Measurements from ENCODE around the gene GFOD1.

GFOD1 gene

DNA sequence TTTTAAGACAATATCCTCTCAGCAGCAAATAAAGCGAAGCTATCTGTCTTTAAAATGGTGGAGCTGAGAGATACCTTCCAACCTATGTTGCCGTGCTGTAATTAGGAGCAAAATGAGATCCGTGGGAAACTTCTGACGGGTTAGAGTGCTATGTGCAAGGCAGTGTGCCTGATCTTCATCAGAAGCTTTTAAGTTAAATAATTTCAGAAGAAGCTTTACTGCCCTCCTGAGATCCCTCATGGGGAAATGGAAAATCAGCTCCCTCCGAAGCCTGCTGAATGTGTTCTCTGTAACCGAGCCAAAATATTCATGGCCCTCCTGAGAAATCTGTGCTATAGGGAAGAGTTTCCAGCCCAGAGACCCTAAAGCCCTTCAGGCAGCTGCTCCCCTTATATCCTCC lies 115.3 kb downstream of the GFOD1 start:
- no peak for DNase-seq

DNA sequence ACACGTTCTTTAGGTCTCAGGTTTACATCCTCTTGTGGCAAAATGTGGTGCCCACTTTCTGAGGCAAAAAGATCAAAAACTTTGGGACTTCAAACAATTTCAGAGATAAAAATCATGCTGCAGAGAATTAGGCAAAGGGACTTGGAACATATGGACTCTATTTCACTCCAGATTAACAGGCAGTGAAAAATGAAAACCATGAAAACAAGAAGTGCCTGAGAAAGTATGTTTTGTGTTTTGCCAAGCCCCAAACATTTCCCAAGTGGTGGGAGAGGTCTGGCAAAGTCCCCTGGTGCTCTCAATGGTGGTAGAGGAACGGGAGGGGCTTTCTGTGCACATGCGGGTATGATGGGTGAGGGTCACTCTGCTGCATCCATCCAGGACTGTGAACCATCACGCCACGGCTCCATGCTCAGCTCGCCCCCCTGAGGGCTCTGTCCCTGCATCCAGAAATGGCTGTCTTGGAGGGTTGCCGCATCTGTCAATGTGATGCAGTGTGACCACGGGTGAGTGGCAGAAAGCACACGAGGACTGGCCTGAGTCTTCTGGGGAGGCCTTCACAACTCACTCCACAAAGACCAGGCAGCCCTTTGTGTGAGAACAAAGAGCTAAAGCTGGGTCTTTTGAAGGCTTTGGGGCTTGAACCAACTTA lies 115.9 kb downstream of the GFOD1 start:
- DNase-seq: no peak

DNA sequence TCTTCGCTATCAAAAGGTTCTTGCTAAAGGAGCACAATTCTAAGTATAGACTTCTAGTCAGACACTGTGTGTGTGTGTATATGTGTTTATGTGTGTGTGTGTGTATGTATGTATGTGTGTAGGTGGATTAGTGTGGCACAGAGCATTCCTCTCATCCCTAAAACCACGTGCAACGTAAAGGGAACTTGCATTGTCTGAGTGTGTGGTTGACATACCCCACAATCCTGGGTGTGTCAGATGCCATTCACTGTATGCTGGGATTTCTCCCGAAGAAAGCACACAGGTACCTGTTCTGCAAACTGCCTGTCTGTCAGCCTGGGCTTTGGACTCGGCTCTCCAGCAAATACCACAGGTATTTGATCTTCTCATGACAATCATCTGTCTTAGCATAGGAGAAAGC lies 116.8 kb downstream of the GFOD1 start:
- no peak for DNase-seq

DNA sequence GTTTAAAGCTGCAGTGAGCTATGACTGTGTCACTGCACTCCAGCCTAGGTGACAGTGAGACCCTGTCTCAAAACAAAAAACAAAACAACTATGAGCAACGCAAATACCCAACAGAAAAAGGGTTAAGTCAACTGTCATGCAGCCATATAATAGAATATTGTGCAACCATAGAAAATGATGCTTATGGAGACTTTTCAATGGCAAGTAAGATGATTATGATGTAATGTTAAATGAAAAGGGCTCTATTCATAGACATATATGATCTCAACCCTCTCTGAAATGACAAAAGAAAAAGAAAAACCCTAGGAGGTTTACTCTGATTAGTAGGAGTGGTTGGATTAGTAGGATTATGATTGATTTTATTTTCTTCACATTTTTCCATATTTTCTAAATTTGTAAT lies 117.8 kb downstream of the GFOD1 start:
- no peak for DNase-seq

DNA sequence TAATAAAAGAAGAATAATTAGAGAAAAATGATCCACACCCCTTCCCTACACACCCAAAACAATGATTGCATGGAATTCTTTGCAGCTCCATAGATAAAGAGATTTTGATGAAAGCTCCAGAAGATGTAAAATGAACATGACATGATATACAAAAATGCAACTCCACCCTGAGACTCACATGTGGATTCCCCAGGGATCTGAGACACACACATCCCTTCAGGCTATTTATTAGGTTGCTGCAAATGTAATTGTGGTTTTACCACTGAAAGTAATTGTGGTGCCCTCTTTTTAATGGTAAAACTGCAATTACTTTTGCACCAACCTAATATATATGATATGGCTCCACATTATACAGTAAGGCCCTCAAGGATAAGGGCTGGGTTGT lies 118.7 kb downstream of the GFOD1 start:
- DNase-seq: no peak

DNA sequence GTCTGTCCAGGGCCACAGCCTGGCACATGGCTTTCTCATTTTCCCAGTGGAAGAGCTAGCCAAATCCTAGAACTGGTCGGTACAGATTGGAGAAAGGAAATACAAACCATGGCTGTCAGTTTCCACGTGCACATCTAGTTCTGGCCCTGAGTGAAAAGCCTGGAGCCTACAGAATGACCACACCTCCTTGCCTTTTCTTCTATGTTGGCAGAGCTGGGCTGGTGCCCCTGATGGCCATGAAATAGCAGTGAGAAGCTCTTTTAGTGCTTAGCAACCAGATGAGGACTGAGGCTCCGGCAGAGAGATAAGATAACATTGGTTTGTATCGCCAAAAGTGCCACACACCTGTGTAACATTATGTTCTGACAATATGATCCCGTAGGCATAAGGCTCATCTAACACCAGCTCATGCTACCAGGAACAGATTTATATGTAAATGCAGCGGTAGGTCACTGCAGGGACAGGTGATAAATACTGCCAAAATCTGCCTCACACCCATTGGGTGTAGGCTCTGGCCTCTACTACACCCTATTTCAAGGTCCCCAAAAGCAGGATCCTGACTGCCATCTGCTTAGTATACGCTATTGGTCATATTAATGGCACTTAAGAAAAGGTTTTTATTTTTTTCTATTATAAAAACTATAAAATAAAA lies 119.2 kb downstream of the GFOD1 start:
- no peak for DNase-seq

DNA sequence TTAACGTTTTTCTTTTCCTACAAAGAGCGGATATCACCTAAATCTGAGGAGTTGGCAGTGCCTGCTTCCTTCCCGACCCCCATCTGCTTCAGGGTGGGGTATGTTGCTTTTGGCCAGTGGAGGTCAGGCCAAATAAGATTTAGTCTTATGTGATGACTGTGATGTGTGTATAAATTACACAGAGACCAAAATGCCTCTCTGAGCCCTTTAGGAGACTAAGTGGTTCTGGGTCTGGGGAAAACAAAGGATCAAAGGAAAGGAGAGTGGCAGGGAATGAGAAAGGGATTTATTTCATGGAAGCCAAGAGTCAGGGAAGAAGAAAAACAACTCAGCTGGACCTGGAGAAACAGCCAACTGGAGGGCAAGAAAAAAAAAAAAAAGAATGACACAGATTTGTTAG lies 120.0 kb downstream of the GFOD1 start:
- no peak for DNase-seq

DNA sequence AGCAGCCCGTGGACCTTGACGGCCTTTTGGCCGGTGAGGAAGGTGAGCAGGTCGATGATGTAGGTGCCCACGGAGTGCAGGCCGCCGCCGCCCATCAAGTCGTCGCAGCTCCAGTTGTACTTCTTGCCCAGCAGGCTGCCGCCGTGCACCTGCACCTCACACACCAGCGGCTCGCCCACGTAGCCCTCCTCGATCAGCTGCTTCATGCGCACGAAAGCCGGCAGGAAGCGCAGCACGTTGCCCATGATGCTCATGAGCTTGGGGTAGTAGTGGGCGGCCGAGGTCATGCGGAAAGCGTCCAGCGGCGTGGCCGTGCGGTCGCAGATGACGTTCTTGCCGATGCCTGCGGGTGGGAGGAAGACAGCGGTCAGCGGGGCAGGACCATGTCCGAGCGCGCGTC lies 122.1 kb downstream of the GFOD1 start:
- no peak for DNase-seq

DNA sequence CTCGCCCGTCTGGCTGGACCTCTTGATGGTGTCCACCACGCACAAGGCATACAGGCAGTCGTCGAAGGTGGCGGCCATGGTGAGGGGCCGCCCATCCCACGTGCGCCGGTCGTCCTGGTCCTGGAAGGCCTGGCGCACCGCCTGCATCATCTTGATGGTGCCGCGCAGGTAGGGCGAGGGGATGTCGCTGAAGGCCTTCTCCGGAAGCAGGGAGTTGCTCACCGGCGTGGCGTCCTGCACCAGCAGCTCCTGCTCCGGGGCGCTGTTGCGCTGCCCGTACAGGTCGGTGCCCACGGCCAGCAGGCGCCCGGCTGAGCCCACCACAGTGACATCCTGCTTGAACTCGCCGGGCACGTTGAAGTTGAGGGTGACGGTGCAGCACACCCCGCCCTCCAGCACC lies 122.6 kb downstream of the GFOD1 start:
- DNase-seq: no peak

DNA sequence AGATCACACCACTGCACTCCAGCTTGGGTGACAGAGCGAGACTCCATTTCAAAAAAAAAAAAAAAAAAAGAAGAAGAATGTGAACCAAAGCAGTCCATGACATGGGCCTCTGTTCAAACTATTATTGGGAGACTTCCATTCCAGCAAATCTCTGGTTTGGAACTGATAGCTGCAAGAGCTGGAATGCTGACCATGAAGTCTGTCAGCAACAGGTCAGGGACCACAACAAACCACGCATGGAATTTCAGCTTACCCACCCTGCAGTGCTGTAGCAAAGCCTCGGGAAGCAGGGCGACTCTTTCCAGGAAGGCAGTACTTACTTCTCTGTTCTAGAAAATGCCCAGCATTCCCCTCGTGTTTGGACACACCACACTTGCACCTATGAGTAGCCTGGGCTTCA lies 125.0 kb downstream of the GFOD1 start:
- no peak for DNase-seq

DNA sequence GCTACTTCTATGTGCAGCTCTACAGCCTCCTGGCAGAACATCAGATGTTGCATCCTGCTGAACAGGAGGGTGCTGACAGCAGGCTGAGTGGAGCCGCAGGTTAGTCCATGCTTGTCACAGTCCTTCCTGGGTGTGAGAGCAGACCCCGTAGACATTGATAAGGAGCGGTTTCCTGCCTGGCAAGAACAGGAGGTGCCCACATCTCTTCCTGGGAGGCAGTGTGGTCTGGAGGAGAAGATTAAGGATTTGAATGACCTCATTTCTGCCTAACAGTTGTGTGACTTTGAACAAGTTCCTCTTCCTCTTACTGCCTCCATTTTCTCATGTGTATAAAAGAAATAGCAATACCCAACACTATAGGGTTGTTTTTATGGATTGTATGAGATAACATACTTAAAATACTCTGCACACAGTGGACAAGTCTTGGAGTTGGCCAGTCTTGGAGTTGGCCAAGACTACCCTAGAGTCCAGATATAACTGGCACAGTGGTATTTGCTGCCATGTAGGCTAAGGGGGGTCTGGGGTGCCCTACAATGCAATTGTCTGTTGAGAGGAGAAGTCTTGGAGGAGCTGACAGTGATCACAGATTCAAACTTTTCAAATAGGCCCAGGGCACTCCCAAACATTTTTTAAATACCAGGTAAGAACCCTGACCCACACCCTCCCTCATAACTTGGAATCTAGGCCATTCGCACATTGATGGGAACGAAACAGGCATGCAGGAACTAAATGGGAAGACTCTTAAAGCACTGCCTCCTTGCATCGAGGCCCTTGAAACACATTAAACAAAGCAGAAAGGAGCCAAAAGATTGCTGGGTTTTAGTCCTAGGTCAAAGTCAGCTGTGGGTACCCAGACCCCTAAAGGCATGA lies 126.5 kb downstream of the GFOD1 start:
- no peak for DNase-seq

DNA sequence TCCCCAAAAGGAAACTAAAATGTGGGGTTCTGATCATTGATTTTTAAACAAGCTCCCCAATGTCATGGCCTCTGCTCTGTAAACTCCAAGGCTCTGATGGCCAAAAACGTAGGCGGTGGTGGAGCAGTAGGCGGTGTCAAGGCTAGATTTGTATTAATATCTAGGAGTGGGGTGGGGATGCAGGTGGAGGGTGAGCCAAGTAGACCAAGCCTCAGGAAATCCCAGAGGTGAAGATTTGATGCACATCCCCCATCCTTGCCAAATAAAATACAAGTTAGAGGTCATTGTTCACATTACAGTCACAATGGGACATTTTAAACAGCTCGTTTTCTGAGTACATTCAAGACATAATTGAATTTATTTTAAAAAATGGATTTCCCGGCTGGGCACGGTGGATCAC lies 128.1 kb downstream of the GFOD1 start:
- no peak for DNase-seq

DNA sequence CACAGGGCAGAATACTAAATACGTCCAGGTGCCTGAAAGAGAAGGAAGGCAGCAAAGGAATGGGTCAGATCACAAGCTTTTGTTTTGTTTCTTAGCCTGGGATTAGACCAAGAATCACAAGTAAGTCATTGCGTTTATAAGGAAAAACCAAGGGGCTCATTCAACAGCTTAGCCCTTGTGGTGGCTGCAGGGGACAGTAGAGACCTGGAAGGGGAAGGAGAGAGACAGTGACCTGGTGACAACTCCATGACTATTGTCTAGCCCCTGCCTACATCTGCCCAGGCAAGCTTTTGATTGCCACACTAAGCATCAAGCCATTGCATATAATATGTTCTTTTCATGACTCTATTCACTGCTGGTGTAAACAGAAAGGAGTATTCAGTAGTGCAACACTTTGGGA lies 128.9 kb downstream of the GFOD1 start:
- no peak for DNase-seq

DNA sequence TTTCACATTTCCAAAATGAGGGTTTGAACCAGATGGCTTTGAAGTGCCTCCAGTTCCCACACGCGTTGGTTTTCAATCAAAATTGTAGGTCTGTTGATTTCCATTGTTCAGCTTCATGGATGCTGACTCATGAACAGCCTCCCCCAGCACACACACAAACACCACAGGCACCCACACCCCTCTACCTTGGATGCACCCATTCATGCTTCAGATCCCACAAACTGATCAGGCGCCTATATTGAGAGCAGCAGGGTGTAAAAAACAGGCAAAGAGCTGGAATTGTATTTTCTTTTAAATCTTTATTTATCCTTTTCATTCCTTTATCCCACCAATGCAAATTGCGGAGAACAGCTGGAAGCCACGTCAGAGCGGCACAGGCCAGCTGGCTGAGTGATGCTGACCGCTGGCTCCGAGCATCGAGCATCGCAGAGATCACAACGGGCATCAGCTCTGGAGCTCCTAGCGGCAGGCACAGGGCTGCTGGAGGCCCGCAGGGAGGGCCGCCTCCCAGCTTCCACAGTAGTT lies 129.8 kb downstream of the GFOD1 start:
- DNase-seq: no peak

DNA sequence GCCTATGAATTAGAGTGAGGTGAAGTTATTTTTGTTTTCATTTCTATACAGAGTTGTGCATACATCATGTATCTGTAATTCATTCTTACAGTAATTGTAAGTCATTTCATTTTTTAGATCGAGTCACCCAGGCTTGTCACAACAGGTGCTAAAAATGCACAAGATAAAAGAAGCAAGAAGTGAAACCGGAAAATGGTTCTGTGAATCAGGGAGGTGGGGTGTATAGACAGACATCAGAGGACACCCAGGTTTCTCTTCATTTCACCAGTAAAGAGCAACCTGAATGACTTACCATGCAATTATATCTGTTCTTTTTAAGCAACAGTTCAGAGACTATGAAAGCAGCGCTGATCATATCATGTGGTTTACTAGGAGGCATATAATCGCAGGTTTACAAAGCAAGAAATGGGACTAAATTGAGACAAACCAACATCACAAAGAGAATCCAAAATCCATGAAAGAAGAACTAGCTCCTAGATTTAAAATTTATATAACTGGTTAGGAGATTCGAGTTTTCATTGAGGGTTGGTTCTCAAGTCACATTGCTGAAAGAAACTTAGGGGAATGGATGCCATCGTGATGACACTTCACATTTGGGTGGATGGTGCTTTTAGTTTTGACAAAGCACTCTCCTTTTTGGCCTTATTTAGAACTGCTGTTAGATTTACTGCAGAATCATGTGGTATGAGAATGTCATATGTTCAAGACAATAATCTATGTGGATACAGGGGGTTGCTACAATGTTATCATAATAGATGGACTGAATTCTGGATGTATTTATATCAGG lies 131.2 kb downstream of the GFOD1 start:
- no peak for DNase-seq

DNA sequence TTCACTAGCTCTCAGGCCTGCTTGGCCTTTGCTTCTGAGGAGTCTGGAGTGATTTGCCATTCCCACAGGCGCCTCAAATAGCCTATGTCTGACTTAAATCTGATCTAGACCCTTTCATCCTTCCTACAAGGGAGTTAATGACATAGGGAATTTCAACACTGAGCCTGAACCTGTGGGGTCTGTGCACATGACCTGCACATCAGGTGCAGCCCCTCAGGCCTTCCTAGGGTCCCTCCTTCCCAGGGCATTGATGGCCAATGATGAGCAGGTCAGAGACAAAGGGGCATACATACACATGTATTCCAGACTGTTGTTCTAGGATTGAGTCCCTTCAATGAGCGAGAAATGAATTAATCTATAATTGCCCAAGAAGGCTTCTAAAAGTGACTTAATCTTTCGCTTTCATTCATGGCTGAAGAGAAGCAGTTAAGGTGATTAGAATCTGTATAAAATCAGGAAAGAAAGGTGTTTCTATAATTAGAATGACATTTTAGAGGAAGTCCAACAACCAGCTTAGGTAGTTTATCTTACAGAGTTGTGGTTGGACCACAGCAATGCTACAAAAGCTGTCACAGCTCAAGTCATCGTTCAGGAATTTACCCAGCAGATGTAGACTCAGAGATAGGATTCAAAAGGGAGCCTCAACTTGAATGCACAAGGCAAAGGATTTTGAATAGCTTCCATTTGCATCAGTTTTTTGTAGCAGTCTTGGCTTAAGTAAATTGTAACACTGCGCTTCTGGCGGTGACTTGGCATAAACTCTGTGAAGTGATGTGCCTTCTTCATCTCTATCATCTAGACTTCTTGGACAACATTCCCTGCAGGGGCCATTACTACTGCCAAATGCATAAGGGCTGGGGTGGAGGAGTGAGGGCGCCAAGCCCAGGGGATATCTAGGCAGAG lies 132.1 kb downstream of the GFOD1 start:
- DNase-seq: no peak

DNA sequence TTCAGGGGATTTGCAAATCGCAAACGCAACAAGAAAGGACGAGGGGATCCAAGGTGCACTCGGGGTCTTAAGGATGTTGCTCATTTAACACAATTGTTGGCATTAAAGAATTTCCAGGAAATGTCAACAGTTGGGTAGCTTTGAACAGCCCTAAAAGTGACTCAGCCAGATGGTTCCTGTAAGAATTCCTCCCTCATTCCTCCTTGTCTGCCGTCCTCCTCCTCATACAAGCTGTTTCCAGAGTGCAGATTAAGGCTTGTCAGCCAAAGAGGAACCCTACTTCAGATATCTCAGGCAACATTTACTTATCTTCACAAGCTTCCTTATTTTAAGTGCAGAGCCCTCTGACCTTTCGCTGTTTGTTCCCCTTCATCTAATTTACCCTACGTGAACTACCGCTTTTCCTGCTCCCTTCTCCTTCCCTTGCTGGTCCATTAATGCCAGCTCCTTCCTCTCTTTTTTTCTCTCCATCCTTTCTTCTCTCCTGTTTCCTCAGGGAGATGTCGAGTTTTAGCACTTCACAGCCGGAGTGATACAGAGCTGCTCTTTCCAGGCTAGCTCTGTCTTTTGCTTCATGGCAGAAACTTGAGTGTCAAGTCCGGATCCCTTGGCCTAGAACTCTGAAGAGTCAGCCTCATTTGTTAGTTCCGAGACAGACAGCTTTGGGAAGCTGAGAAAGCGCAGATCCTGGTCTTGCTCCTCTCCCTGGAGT lies 132.9 kb downstream of the GFOD1 start:
- no peak for DNase-seq

DNA sequence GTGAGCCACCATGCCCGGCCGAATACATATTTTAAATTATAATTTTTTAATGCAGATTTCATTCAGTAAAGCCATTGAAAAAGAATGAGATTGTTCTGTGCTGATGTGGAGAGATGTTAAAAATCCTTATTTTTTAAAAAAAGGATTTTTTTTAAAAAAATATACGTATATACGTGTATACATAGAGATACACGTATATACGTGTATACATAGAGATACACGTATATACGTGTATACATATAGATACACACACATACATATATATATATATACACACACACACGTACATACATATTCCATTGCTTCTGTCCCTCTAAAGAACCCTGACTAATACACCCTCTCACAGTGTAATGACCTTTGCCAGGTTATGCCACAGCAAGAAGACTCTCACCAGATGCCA lies 135.2 kb downstream of the GFOD1 start:
- DNase-seq: no peak

DNA sequence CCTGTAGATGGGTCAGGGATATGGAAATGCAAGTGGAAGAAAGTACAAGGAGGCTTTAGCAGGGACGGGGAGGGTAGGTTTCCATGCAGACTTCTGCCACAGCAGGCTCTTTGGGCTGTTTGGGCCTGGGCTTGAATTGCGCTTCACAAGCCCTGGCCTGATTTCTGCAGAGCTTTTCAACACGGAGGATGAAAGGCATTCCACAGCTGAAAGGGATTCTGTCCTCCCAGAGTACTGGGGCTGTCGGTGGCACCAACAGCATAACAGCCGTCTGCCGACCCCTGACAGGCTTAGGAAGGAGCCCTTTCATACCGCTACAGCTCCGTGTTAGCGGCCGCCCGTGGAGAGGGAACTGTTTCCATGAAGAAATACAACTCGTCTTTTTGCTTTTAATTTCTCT lies 136.1 kb downstream of the GFOD1 start:
- no peak for DNase-seq

DNA sequence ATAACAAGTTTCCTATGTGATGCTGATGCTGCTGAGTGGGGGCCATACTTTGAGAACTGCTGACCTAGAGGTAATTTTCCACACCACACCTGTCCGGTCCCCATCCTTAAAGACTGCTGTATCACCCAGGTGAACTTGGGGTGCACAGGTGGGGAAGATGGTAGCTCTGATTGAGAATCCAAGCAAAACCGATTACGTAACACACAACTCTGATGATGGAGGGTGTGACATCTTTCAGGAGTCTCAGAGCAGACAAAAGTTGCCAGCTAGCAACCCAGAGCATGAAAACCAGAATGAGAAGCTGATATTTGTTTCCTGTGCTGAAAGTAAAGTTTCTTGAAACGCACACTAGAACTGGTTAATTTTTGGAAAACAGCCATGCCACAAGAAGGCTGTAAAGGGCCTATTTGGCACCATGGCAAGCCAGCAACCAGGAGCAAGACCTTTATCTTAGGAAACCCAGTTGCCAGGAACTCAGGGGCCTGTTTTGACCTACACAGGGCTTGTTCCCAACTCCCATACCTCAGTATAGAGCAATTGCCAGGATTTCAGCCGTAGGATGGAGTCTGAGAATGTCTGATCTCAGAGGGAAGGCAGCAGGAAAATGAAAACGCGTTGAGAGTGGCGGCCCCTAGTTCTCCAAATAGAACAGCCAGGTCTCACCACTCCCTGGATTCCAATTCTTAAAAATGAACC lies 137.4 kb downstream of the GFOD1 start:
- no peak for DNase-seq

All from activated CD4-positive, alpha-beta T cell treated with anti-CD3 and anti-CD28 coated beads for 1 hour (primary cell).